GM18909 (cell line): ENCODE measurements around the gene TMEM30A.

Experiments
- ATAC-seq: cut with Tn5 transposase; IDR thresholded peaks from one replicate; pipeline ENCODE4 v1.9.1; 2021; ENCODE audit warnings: mild to moderate bottlenecking; ENCODE audit not compliant: unreplicated experiment, poor library complexity

Gene TMEM30A

GRCh38 chr6:75268121-75268987 is 16.2 kb downstream of the TMEM30A start:
- no peak for ATAC-seq

DNA sequence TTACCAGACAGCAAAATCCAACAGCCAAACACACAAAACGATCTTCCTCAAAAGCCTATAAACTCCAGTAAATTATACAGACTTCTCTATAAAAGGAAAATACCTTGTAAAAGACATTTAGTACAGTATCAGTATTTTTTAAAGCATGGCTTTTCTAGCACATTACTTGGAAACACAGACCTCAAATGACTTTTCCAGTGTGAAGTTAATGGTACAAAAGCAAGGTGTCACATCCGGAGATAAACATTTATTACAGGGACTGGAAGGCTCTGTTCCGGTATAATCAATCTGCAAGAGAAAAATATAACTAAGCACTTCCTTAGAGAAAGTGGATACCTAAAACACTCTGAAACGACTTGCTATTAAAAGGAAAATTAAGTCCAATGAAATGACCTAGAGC is 17.1 kb downstream of the TMEM30A start:
- no peak for ATAC-seq

- ATAC-seq: peak; percentile 77
Measured at GRCh38 chr6:75266716-75267291, 17.8 kb downstream of the TMEM30A start.

- ATAC-seq: no peak
Measured at GRCh38 chr6:75263401-75263750, 21.2 kb downstream of the TMEM30A start.

GRCh38 chr6:75262716-75263400 is 21.7 kb downstream of the TMEM30A start:
- no peak for ATAC-seq

DNA sequence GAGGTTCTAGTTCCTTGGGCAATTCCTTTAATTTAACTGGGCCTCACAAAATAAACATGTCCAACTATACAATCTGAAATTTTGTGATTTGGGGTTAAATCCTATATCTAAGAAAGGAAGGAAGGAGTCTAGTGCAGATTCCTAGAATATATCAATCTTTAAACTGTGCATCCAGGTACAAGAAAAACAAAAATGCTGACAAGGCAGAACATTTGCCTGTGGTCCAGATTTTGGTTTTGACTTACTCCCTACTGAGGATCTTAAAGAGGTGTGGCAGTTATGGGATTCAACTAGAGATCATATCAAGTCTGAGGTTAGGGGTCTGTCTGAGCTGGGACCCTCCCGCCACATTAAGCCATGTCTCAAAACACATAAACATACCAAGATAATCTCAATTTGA is 23.3 kb downstream of the TMEM30A start:
- no peak for ATAC-seq

DNA sequence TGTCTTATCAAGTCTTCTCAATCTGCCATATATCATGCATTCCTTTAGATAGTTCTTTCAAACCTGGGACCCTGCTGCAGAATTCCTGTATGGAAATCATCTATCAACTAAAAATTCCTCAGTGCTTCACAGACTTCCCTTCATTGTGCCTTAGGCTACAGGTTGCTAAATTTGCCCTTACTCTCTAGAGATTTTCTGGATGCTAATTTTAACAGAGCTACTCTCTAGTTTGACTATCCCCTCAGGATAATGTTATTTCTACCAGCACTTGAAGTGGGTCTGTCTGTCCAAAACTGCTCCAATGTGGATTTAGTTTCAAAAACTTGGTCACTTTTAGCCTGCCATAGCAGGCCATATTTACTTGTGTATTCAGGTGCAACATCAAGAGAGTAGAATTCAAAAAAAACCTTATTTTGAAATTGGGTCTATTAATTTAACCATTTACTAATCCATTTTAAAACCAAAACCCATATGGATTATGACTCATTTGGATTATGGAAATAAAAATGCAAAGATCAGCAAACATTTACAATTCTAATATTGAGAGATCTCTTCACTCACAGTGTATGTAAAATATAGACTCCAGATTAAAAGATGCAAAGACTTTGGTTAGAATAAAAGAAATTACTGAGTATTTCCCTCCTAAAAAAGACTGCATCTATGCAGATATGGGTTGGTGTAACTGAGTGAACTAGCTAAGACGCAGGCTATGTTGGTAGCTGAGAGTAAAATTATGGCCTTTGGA is 27.1 kb downstream of the TMEM30A start:
- ATAC-seq: no peak

DNA sequence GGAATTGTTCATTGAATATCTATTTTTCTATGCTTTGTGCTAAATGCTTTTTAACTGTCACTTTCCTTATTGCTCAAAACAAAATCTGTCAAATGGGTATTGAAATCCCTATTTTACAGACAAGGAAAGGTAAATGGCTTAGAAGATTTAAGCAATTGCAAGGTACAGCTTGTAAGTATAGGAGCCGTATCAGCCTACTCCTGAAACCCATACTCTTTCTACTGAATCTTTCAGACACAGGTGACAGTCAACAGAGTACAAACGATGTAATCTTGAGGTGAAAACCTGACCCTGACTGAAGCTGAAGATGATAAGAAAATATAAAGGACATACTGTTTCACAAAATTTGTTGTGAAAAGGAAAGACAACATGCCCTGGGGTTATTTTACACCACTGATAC is 34.0 kb downstream of the TMEM30A start:
- no peak for ATAC-seq

- no peak for ATAC-seq
Measured at GRCh38 chr6:75249837-75250236, 34.8 kb downstream of the TMEM30A start.

- no peak for ATAC-seq
Measured at GRCh38 chr6:75246386-75246785, 38.2 kb downstream of the TMEM30A start.

- ATAC-seq: no peak
Measured at GRCh38 chr6:75244063-75244584, 40.5 kb downstream of the TMEM30A start.

- ATAC-seq: peak; percentile 96
Measured at GRCh38 chr6:75243333-75244062, 41.1 kb downstream of the TMEM30A start, which contains the start of gene COX7A2. TSS of gene COX7A2 (minus strand) at chr6:75243801. CDS start at chr6:75243734, 67 bp downstream.

- ATAC-seq: no peak
Measured at GRCh38 chr6:75236630-75237029, 48.0 kb downstream of the TMEM30A start.

DNA sequence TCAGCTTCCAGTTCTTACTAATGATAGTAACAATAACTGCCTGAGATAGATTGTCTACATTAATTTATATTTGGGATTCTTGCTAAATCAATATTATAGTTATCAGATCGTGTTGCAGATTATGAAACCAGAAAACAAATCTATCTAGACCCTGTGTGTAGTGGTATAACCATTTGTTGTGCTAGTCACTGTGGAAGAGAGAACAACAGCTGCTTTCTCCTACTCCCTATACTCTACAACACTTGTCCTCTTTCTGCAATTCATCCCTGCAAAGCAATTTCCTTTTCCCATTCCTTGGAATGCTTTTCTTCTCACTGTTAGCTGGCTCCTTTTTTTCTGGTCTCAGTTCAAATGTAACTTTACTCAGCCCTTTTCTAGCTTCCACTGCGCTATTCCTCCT is 49.3 kb downstream of the TMEM30A start:
- no peak for ATAC-seq

- no peak for ATAC-seq
Measured at GRCh38 chr6:75234126-75234865, 50.3 kb downstream of the TMEM30A start.

DNA sequence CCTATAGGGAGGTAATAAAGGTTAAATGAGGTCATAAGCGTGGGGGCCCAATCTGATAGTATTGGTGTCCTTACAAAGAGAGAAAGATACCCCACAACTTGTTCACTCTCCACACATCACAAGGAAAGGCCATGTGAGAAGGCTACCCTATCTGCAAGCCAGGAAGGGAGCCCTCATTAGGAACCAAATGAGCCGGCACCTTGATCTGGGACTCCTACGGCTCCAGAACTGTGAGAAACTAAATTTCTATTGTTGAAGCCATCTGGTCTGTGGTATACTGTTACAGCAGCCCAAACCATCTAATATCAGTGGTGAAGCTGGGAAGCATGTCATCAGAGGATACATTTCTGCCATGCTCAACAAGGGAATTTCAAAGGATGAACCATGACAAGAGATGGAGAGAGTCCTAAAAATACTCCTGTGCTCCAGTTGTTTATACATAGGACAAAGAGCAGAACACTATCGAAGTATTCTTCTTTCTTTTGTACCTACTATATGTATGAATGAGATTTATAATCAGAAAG is 51.4 kb downstream of the TMEM30A start:
- no peak for ATAC-seq

GRCh38 chr6:75230484-75231325 is 53.9 kb downstream of the TMEM30A start:
- ATAC-seq: no peak
